Body of pancreas (tissue), 4 donors: ENCODE results near the gene GATA1. TPM values are rescaled to one million over a fixed set of nuclear protein-coding genes. Genes with fewer than 3 reads are reported as not detected.

Experiments
- ATAC-seq: fragments of 150-250 bp; one replicate; pipeline ENCODE4 v1.9.1; 2016
- DNase-seq, 4 donors: peaks; one replicate each; pipeline ENCODE4 v3.0.0-alpha.2; 2019
- H3K27ac ChIP-seq, 4 donors: fragments of 200-600 bp; sonication (generic); 1 replicate in 3 of 4; 2 replicates in 1 of 4; pipeline versions ENCODE4 v1.5.1 to v1.6.1; 2016 to 2019; ENCODE audit warnings: mild to moderate bottlenecking in 1 of 4, mixed read lengths in 1 of 4, moderate library complexity in 1 of 4
- H3K27me3 ChIP-seq, 2 donors: fragments of 200-600 bp; sonication (generic); one replicate each; pipeline ENCODE4 v1.6.0; 2016; ENCODE audit warnings: mild to moderate bottlenecking in 1 of 2
- H3K36me3 ChIP-seq, 2 donors: fragments of 200-600 bp; sonication (generic); replicated peaks in 1 of 2; 2 replicates each; pipeline ENCODE4 v1.5.1; 2016; ENCODE audit warnings: low read depth in 2 of 2; ENCODE audit not compliant: insufficient read depth in 1 of 2
- H3K4me1 ChIP-seq: fragments of 200-600 bp; sonication (generic); one replicate; pipeline ENCODE4 v1.6.0; 2016
- H3K4me3 ChIP-seq, 2 donors: fragments of 200-600 bp; sonication (generic); 1 replicate in 1 of 2; 2 replicates in 1 of 2; pipeline ENCODE4 v1.5.1; 2016 to 2019
- H3K9me3 ChIP-seq, 3 donors: fragments of 200-600 bp; sonication (generic); 1 replicate in 2 of 3; 2 replicates in 1 of 3; pipeline ENCODE4 v1.5.1; 2016
- POLR2A ChIP-seq, 3 donors: fragments of 450-650 bp; IDR thresholded peaks; one replicate each; pipeline ENCODE4 v1.6.1; 2016; ENCODE audit warnings: antibody characterized with exemption in 3 of 3, mild to moderate bottlenecking in 2 of 3
- WGBS, 2 donors: methylation state at CpG; one replicate each; pipeline ENCODE4 v1.1.5; 2017; 5-methylcytosine and 5-hydroxymethylcytosine counted together
- intact Hi-C: fragments of 100-400 bp; cut with DNase I; formaldehyde crosslinking; loops from one replicate; pipeline ENCODE4 v1.15.1; 2023
- total RNA-seq, 2 donors: library from RNA; depleted of rRNA; stranded (reverse); fragments of >200 nt; gene quantifications; one replicate each; pipeline ENCODE4 v1.1.0, GENCODE V29; 2016
- TF ChIP-seq, protein P1 (sequence below), 7 experiments: fragments of 450-650 bp in 4 of 7; fragments of 200-600 bp in 3 of 7; sonication (generic) in 3 of 7; IDR thresholded peaks; one replicate each; pipeline ENCODE4 v1.5.1; 2016 to 2019; ENCODE audit warnings: antibody characterized with exemption in 7 of 7

GATA1 gene
- total RNA-seq, 2 donors from 2014 or later = not detected

DNA sequence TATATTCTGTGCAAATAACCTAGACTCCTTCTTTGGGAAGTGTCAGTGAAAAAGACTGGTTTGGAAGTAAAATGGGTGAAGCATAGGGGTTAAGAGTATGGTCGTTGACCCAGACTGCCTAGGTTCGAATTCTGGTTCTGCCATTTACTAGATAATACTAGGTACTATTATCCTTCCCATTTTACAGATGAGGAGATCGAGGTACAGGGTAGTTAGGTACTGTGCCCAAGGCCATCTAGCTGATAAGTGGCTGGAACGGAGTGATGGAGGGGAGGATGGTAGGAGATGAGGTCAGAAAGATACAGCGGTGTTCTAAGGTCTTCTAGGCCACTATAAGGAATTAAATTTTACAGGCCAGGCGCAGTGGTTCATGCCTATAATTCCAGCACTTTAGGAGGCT is 13.8 kb upstream of the GATA1 start:
- WGBS, 2 donors = 75 to 79% methylated on average over 5 to 6 of the region's 6 CpGs
- DNase-seq (no peak), ATAC-seq (no peak)
- no peak overlapping the region for H3K27ac ChIP-seq
- no peaks in the 10 kb centered on the region for H3K4me1 ChIP-seq
- TF ChIP-seq POLR2A (IDR thresholded peaks at IDR 0.05) = no peak
- TF ChIP-seq, protein P1, sequence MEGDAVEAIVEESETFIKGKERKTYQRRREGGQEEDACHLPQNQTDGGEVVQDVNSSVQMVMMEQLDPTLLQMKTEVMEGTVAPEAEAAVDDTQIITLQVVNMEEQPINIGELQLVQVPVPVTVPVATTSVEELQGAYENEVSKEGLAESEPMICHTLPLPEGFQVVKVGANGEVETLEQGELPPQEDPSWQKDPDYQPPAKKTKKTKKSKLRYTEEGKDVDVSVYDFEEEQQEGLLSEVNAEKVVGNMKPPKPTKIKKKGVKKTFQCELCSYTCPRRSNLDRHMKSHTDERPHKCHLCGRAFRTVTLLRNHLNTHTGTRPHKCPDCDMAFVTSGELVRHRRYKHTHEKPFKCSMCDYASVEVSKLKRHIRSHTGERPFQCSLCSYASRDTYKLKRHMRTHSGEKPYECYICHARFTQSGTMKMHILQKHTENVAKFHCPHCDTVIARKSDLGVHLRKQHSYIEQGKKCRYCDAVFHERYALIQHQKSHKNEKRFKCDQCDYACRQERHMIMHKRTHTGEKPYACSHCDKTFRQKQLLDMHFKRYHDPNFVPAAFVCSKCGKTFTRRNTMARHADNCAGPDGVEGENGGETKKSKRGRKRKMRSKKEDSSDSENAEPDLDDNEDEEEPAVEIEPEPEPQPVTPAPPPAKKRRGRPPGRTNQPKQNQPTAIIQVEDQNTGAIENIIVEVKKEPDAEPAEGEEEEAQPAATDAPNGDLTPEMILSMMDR (IDR thresholded peaks at IDR 0.05) = no peak
- H3K9me3 ChIP-seq = no peaks in the 10 kb centered on the region
- H3K27me3 ChIP-seq = no peaks in the 10 kb centered on the region
- no peak overlapping the region for H3K4me3 ChIP-seq
- intact Hi-C loops = no loop called here
- H3K36me3 ChIP-seq = no peaks in the 10 kb centered on the region

GRCh38 chrX:48776818-48777439 is 9.5 kb upstream of the GATA1 start:
- no peak for ATAC-seq
- H3K27ac ChIP-seq = no peak overlapping the region
- no peak overlapping the region for H3K4me3 ChIP-seq
- H3K4me1 ChIP-seq = no peaks in the 10 kb centered on the region
- H3K9me3 ChIP-seq = no peaks in the 10 kb centered on the region
- H3K27me3 ChIP-seq = no peaks in the 10 kb centered on the region
- intact Hi-C loops = no loop called here
- TF ChIP-seq, protein P1 (IDR thresholded peaks at IDR 0.05) = no peak
- TF ChIP-seq POLR2A (IDR thresholded peaks at IDR 0.05) = no peak
- no peak for DNase-seq
- H3K36me3 ChIP-seq = no peaks in the 10 kb centered on the region
- WGBS, 2 donors = 75 to 77% methylated on average over 13 of the region's 13 CpGs

- ATAC-seq = no peak
- Histone ChIP-seq H3K4me3 (no peak overlapping the region), H3K4me1 (no peaks in the 10 kb centered on the region), H3K9me3 (no peaks in the 10 kb centered on the region), H3K27me3 (no peaks in the 10 kb centered on the region), H3K36me3 (no peaks in the 10 kb centered on the region), H3K27ac (no peak overlapping the region)
- 54 to 93% methylated on average over 3 to 7 of the region's 7 CpGs for WGBS, 2 donors
- no peak for DNase-seq
- intact Hi-C loops = no loop called here
- no peak for TF ChIP-seq POLR2A (IDR thresholded peaks at IDR 0.05)
- TF ChIP-seq, protein P1 (IDR thresholded peaks at IDR 0.05) = no peak
Measured at GRCh38 chrX:48779399-48779798, 7.0 kb upstream of the GATA1 start.

- H3K9me3 ChIP-seq = no peaks in the 10 kb centered on the region
- intact Hi-C loops = no loop called here
- no peak for DNase-seq
- H3K36me3 ChIP-seq = no peaks in the 10 kb centered on the region
- H3K27ac ChIP-seq = no peak overlapping the region
- H3K4me3 ChIP-seq = no peak overlapping the region
- ATAC-seq = no peak
- H3K27me3 ChIP-seq = no peaks in the 10 kb centered on the region
- TF ChIP-seq POLR2A (IDR thresholded peaks at IDR 0.05) = no peak
- TF ChIP-seq, protein P1 (IDR thresholded peaks at IDR 0.05) = no peak
- H3K4me1 ChIP-seq = no peaks in the 10 kb centered on the region
- 86 to 89% methylated on average over 4 to 6 of the region's 6 CpGs for WGBS, 2 donors
Measured at GRCh38 chrX:48781705-48782104, 4.7 kb upstream of the GATA1 start.

- H3K27me3 ChIP-seq = no peaks in the 10 kb centered on the region
- ATAC-seq (no peak), DNase-seq (no peak)
- TF ChIP-seq POLR2A (IDR thresholded peaks at IDR 0.05) = no peak
- TF ChIP-seq, protein P1 (IDR thresholded peaks at IDR 0.05) = no peak
- no peaks in the 10 kb centered on the region for H3K4me1 ChIP-seq
- H3K27ac ChIP-seq = no peak overlapping the region
- H3K4me3 ChIP-seq = no peak overlapping the region
- WGBS, 2 donors = 67 to 79% methylated on average over 2 of the region's 2 CpGs
- H3K9me3 ChIP-seq = no peaks in the 10 kb centered on the region
- no peaks in the 10 kb centered on the region for H3K36me3 ChIP-seq
- intact Hi-C loops = no loop called here
Measured at GRCh38 chrX:48782216-48782615, 4.2 kb upstream of the GATA1 start.
